ENCODE data around the gene JSRP1. TPM values are rescaled to one million over a fixed set of nuclear protein-coding genes. Genes with fewer than 3 reads are reported as not detected.

JSRP1 gene
- total RNA-seq, 2 experiments from 2014 or later = 1.0 TPM

- CTCF ChIA-PET = interaction anchor here (0.8 to 2.7 kb wide), 3 partner anchors 8 to 16 kb away, joined by 3 to 9 read pairs (median 5); no protein-coding TSS in a partner anchor
- intact Hi-C loops (cut with micrococcal nuclease) = loop anchor here (2.0 kb wide), 1 partner anchor 31 kb away; no protein-coding TSS in a partner anchor
- POLR2A ChIA-PET = interaction anchor here (0.6 to 11.0 kb wide), 26 partner anchors 9 to 1094 kb away, joined by 3 to 102 read pairs (median 4); partner anchors contain the start of genes AMH, GADD45B, IZUMO4 and JSRP1
- H3K36me3 Mint-ChIP-seq (ENCODE audit: low read depth) = peaks cover 42% of the 10 kb centered on the region
- no peaks in the 10 kb centered on the region for H3K27me3 Mint-ChIP-seq
- ATAC-seq (no peak), DNase-seq (no peak)
- peaks cover 38% of the 10 kb centered on the region for H3K4me1 Mint-ChIP-seq (ENCODE audit: low read depth)
- H3K9me3 Mint-ChIP-seq = no peaks in the 10 kb centered on the region
- H3K4me3 Mint-ChIP-seq = peak overlapping the region; percentile 85
- peak overlapping the region; percentile 90 for H3K27ac Mint-ChIP-seq
- no peak for TF ChIP-seq CTCF (IDR thresholded peaks at IDR 0.05)
Measured at GRCh38 chr19:2270157-2270422, 13.9 kb upstream of the JSRP1 start.

- Mint-ChIP-seq H3K36me3 (ENCODE audit: low read depth) (peaks cover 39% of the 10 kb centered on the region), H3K27me3 (no peaks in the 10 kb centered on the region), H3K4me1 (ENCODE audit: low read depth) (peaks cover 35% of the 10 kb centered on the region), H3K27ac (peak overlapping the region; percentile 90), H3K9me3 (no peaks in the 10 kb centered on the region), H3K4me3 (peak overlapping the region; percentile 85)
- CTCF ChIA-PET = interaction anchor here (0.8 to 0.9 kb wide), 2 partner anchors 11 to 15 kb away, joined by 3 to 5 read pairs; no protein-coding TSS in a partner anchor
- intact Hi-C loops (cut with micrococcal nuclease) = loop anchor here (2.0 kb wide), 1 partner anchor 31 kb away; no protein-coding TSS in a partner anchor
- POLR2A ChIA-PET = interaction anchor here (0.6 to 11.0 kb wide), 24 partner anchors 9 to 1095 kb away, joined by 3 to 102 read pairs (median 4); partner anchors contain the start of genes AMH, GADD45B, IZUMO4 and JSRP1
- DNase-seq = peak; percentile 98
- ATAC-seq = peak; percentile 80
- no peak for TF ChIP-seq CTCF (IDR thresholded peaks at IDR 0.05)
Measured at GRCh38 chr19:2269244-2270156, 13.3 kb upstream of the JSRP1 start.

- peaks cover 29% of the 10 kb centered on the region for H3K4me1 Mint-ChIP-seq (ENCODE audit: low read depth)
- ATAC-seq = no peak
- ChIA-PET POLR2A (interaction anchor here (1.0 to 11.0 kb wide), 3 partner anchors 17 to 29 kb away, joined by 3 to 102 read pairs (median 6); partner anchors contain the start of genes AMH and JSRP1), CTCF (no interaction called here)
- no peak for TF ChIP-seq CTCF (IDR thresholded peaks at IDR 0.05)
- H3K9me3 Mint-ChIP-seq = no peaks in the 10 kb centered on the region
- H3K27me3 Mint-ChIP-seq = no peaks in the 10 kb centered on the region
- H3K36me3 Mint-ChIP-seq (ENCODE audit: low read depth) = peaks cover 32% of the 10 kb centered on the region
- H3K4me3 Mint-ChIP-seq = peak overlapping the region; percentile 85
- intact Hi-C loops (cut with micrococcal nuclease) = no loop called here
- DNase-seq = no peak
- H3K27ac Mint-ChIP-seq = peak overlapping the region; percentile 75
Measured at GRCh38 chr19:2268861-2269243, 12.6 kb upstream of the JSRP1 start.

GRCh38 chr19:2268480-2268830, 12.2 kb upstream of the JSRP1 start:
- no peak for ATAC-seq
- peak overlapping the region; percentile 85 for H3K4me3 Mint-ChIP-seq
- ChIA-PET CTCF (no interaction called here), POLR2A (interaction anchor here (1.0 to 11.0 kb wide), 2 partner anchors 16 to 28 kb away, joined by 3 to 102 read pairs; partner anchors contain the start of genes AMH and JSRP1)
- peaks cover 27% of the 10 kb centered on the region for H3K4me1 Mint-ChIP-seq (ENCODE audit: low read depth)
- peaks cover 28% of the 10 kb centered on the region for H3K36me3 Mint-ChIP-seq (ENCODE audit: low read depth)
- intact Hi-C loops (cut with micrococcal nuclease) = no loop called here
- peak overlapping the region; percentile 64 for H3K27ac Mint-ChIP-seq
- no peaks in the 10 kb centered on the region for H3K9me3 Mint-ChIP-seq
- DNase-seq = no peak
- no peaks in the 10 kb centered on the region for H3K27me3 Mint-ChIP-seq
- TF ChIP-seq CTCF (IDR thresholded peaks at IDR 0.05) = no peak
